Left cardiac atrium (tissue), 4 donors: Measurements from ENCODE around the gene ERF. TPM values are rescaled to one million over a fixed set of nuclear protein-coding genes. Genes with fewer than 3 reads are reported as not detected.

Source experiments
- ATAC-seq, 2 donors: fragments of 200-7000 bp; cut with Tn5 transposase; one replicate each; pipeline ENCODE4 v1.9.1; 2020; ENCODE audit warnings: mild to moderate bottlenecking in 2 of 2, moderate library complexity in 2 of 2
- DNase-seq: peaks from one replicate; pipeline ENCODE4 v3.0.0-alpha.2; 2020
- intact Hi-C, 2 donors: fragments of 100-400 bp; cut with DNase I; formaldehyde crosslinking; loops; one replicate each; pipeline versions ENCODE4 v1.14.1 to v1.15.1; 2022 to 2023
- total RNA-seq, 2 donors: library from RNA; stranded (reverse); fragmentation: NEBNext Ultra II Directional; extraction: Animal tissue kit (Norgen Biotek cat#: 25700); gene quantifications; one replicate each; pipeline ENCODE4 v1.2.1, GENCODE V29; 2021
- donor health status: DM: no; HTN: yes; CAD: no.
- donor health status: DM: no; HTN: yes; CAD: no; lungs with severe emphysema.
- donor health status: DM: yes; HTN: yes; CAD: no.
- donor health status: Dilated cardiomyopathy.

ERF gene
- total RNA-seq, 2 donors from 2014 or later, result 37.9 to 50.6 TPM

- DNase-seq (peak; percentile 26), ATAC-seq (no peak)
- intact Hi-C loops, result loop anchor here in 1 of 2 donors (5.0 kb wide), 1 partner anchor 44 kb away; no protein-coding TSS in a partner anchor
Observed at GRCh38 chr19:42248270-42249148, 6.4 kb downstream of the ERF start.

- no peak for ATAC-seq
- intact Hi-C loops, result loop anchor here in 1 of 2 donors (5.0 kb wide), 1 partner anchor 45 kb away; no protein-coding TSS in a partner anchor
- no peak for DNase-seq
Observed at GRCh38 chr19:42247640-42248199, 7.2 kb downstream of the ERF start.

GRCh38 chr19:42246922-42247639 is 7.8 kb downstream of the ERF start:
- DNase-seq, result peak; percentile 35
- intact Hi-C loops, result loop anchor here in 1 of 2 donors (5.0 kb wide), 1 partner anchor 45 kb away; no protein-coding TSS in a partner anchor

GRCh38 chr19:42246143-42246921 is 8.6 kb downstream of the ERF start:
- ATAC-seq (no peak), DNase-seq (peak; percentile 85)
- intact Hi-C loops, result loop anchor here in 1 of 2 donors (5.0 kb wide), 1 partner anchor 46 kb away; no protein-coding TSS in a partner anchor

More at GRCh38 chr19:42246922-42247639, 7.8 kb downstream of the ERF start:
- ATAC-seq, result no peak

- no peak for ATAC-seq
- intact Hi-C loops, result loop anchor here (2.0 to 5.0 kb wide), 2 partner anchors 34 to 47 kb away; no protein-coding TSS in a partner anchor
- DNase-seq, result peak; percentile 35
Observed at GRCh38 chr19:42245231-42245630, 9.7 kb downstream of the ERF start.

GRCh38 chr19:42244347-42245220 is 10.3 kb downstream of the ERF start:
- intact Hi-C loops, result loop anchor here (2.0 to 5.0 kb wide), 2 partner anchors 34 to 48 kb away; no protein-coding TSS in a partner anchor
- peak; percentile 40 to 45 for ATAC-seq

GRCh38 chr19:42242512-42243409 is 12.2 kb downstream of the ERF start, which contains the start of gene GSK3A:
TSS of gene GSK3A (minus strand) at chr19:42242602. CDS start at chr19:42242465, 137 bp downstream.
- peak; percentile 89 for ATAC-seq
- intact Hi-C loops, result no loop called here
- DNase-seq, result peak; percentile 99

More at GRCh38 chr19:42244347-42245220, 10.3 kb downstream of the ERF start:
- peak; percentile 93 for DNase-seq

- ATAC-seq (no peak), DNase-seq (peak; percentile 50)
Observed at GRCh38 chr19:42242069-42242511, 12.8 kb downstream of the ERF start.

GRCh38 chr19:42241279-42241678 is 13.6 kb downstream of the ERF start:
- no peak for DNase-seq
- intact Hi-C loops, result no loop called here
- no peak for ATAC-seq

More at GRCh38 chr19:42242069-42242511, 12.8 kb downstream of the ERF start:
- intact Hi-C loops, result no loop called here

GRCh38 chr19:42239544-42240220 is 15.2 kb downstream of the ERF start:
- no peak for DNase-seq
- no peak for ATAC-seq

GRCh38 chr19:42235181-42235580 is 19.7 kb downstream of the ERF start:
- intact Hi-C loops, result no loop called here
- ATAC-seq, result no peak

More at GRCh38 chr19:42239544-42240220, 15.2 kb downstream of the ERF start:
- intact Hi-C loops, result no loop called here

GRCh38 chr19:42234364-42234763 is 20.6 kb downstream of the ERF start:
- DNase-seq (no peak), ATAC-seq (no peak)
- intact Hi-C loops, result no loop called here

More at GRCh38 chr19:42235181-42235580, 19.7 kb downstream of the ERF start:
- no peak for DNase-seq

- no peak for ATAC-seq
- intact Hi-C loops, result no loop called here
- DNase-seq, result no peak
Observed at GRCh38 chr19:42233678-42234292, 21.1 kb downstream of the ERF start.

- intact Hi-C loops, result no loop called here
- ATAC-seq, result no peak
Observed at GRCh38 chr19:42233106-42233505, 21.8 kb downstream of the ERF start.

GRCh38 chr19:42232435-42232834 is 22.5 kb downstream of the ERF start:
- intact Hi-C loops, result no loop called here
- DNase-seq, result no peak
- ATAC-seq, result no peak

More at GRCh38 chr19:42233106-42233505, 21.8 kb downstream of the ERF start:
- no peak for DNase-seq
